Stimulated activated CD4-positive, alpha-beta T cell treated with anti-CD3 and anti-CD28 coated beads, Interleukin-2, amount 100 ng/mL, for 48 hours (primary cell): ENCODE measurements around the gene KTN1.

Experiments
- DNase-seq, 2 donors: peaks; one replicate each; pipeline ENCODE4 v3.0.0-alpha.2; 2020

The KTN1 gene

GRCh38 chr14:55721353-55721752, 141.3 kb downstream of the KTN1 start:
- DNase-seq = no peak

GRCh38 chr14:55722054-55722453, 142.0 kb downstream of the KTN1 start:
- no peak for DNase-seq

GRCh38 chr14:55724736-55725135, 144.7 kb downstream of the KTN1 start:
- no peak for DNase-seq

- DNase-seq = no peak
Measured at GRCh38 chr14:55730592-55731310, 150.7 kb downstream of the KTN1 start.

GRCh38 chr14:55731311-55731872, 151.4 kb downstream of the KTN1 start:
- DNase-seq = no peak

- peak; percentile 52 to 57 for DNase-seq
Measured at GRCh38 chr14:55731881-55732498, 152.0 kb downstream of the KTN1 start.

- DNase-seq = no peak
Measured at GRCh38 chr14:55733599-55733998, 153.6 kb downstream of the KTN1 start.
